ENCODE measurements around the gene KLHL13. TPM values are rescaled to one million over a fixed set of nuclear protein-coding genes. Genes with fewer than 3 reads are reported as not detected.

KLHL13 gene
- total and polyA plus RNA-seq, 10 of the 15 experiments (the other 5 are each of a cell fraction or from before 2014, with no cell fraction given), result 8.2 to 34.1 (median 13.8) TPM

DNA sequence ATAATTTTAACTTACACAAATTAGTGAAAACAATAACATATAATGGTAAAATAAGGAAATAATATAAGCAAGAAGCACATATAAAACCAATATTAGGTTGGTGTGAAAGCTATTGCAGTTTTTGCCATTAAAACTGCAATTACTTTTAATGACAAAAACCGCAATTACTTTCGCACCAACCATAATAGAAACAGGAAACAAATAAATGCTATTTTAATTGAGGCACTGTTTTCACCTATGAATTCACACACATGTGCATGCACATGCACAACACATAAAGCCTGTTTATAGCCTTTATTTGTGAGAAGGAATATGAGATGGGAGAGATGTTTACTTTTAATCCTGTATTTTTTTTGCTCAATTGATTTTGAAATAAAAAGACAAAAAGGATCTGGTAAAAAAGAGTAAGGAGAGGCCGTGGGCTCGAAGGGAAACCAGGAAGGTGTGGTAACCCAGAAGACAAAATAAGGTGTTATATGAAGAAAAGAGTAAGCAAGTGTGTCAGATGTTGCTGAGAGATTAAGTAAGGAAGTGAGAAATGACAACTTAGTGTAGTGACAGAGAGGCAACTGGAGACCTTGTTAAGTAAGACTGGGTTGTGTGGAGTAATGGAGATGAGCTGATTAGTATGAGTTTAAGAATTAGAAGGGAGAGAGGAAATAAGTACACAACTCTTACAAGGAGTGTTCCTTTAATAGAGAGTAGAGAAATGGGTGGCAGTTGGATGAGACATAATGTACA lies 69.0 kb downstream of the KLHL13 start:
- RAD21 ChIA-PET (ENCODE audit: unreplicated experiment), result interaction anchor here (1.6 kb wide), 1 partner anchor 16 kb away, joined by 5 read pairs; no protein-coding TSS in a partner anchor
- Histone ChIP-seq H3K79me2 (ENCODE audit: control insufficient read depth, insufficient read depth, low read length) (no peaks in the 10 kb centered on the region), H3K36me3 (ENCODE audit: control insufficient read depth in 2 of 2, insufficient read depth in 2 of 2, low read length in 1 of 2) (no peaks in the 10 kb centered on the region), H3K9ac (ENCODE audit: control insufficient read depth, insufficient read depth, low read length) (no peak overlapping the region), H3K4me2 (ENCODE audit: control insufficient read depth, insufficient read depth) (no peak overlapping the region), H2AFZ (ENCODE audit: control insufficient read depth, low read depth, low read length) (no peak overlapping the region), H3K4me1 (ENCODE audit: control insufficient read depth, insufficient read depth, low read length) (no peaks in the 10 kb centered on the region), H3K27ac (ENCODE audit: control insufficient read depth, insufficient read depth) (no peak overlapping the region), H4K20me1 (ENCODE audit: control insufficient read depth, insufficient read depth) (no peaks in the 10 kb centered on the region), H3K9me3 (replicated peaks; ENCODE audit: control insufficient read depth, insufficient read depth, low read length) (no peaks in the 10 kb centered on the region; the same call in 2 of the 3 replicates), H3K4me3 (no peak overlapping the region), H3K27me3 (replicated peaks in 1 of 2; ENCODE audit: control insufficient read depth in 2 of 2, insufficient read depth in 2 of 2, low read length in 1 of 2) (no peaks in the 10 kb centered on the region)
- in situ Hi-C loops (cut with MboI), result no loop called here
- no TSS peak for BruUV-seq (replicated peaks)
- 19% methylated on average over 4 of the region's 4 CpGs for WGBS (ENCODE audit: insufficient coverage, insufficient replicate concordance, low lambda C conversion rate, missing lambda C conversion rate)
- ATAC-seq (peak; percentile 88), FAIRE-seq (no peak), DNase-seq (ENCODE audit: low read depth, low spot score) (no peak)
- intact Hi-C loops (cut with micrococcal nuclease; ENCODE audit: unreplicated experiment), result no loop called here
- CTCF ChIA-PET, result no interaction called here
- SMC1A ChIA-PET (ENCODE audit: uncharacterized antibody, unreplicated experiment), result no interaction called here
- no peak for TF ChIP-seq FOXM1 (IDR thresholded peaks at IDR 0.05; ENCODE audit: low read depth, low read length)
- TF ChIP-seq, protein P1, sequence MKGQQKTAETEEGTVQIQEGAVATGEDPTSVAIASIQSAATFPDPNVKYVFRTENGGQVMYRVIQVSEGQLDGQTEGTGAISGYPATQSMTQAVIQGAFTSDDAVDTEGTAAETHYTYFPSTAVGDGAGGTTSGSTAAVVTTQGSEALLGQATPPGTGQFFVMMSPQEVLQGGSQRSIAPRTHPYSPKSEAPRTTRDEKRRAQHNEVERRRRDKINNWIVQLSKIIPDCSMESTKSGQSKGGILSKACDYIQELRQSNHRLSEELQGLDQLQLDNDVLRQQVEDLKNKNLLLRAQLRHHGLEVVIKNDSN (IDR thresholded peaks at IDR 0.05; ENCODE audit: borderline replicate concordance, extremely low read length, insufficient read depth, low read depth, low read length), result no peak
- TF ChIP-seq, protein P2, sequence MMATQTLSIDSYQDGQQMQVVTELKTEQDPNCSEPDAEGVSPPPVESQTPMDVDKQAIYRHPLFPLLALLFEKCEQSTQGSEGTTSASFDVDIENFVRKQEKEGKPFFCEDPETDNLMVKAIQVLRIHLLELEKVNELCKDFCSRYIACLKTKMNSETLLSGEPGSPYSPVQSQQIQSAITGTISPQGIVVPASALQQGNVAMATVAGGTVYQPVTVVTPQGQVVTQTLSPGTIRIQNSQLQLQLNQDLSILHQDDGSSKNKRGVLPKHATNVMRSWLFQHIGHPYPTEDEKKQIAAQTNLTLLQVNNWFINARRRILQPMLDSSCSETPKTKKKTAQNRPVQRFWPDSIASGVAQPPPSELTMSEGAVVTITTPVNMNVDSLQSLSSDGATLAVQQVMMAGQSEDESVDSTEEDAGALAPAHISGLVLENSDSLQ (IDR thresholded peaks at IDR 0.05), result no peak
- TF ChIP-seq SMARCA5 (IDR thresholded peaks at IDR 0.05), result no peak
- TF ChIP-seq SMC3 (IDR thresholded peaks at IDR 0.05; ENCODE audit: borderline replicate concordance, low read length), result no peak
- TF ChIP-seq ZNF207 (IDR thresholded peaks at IDR 0.05; ENCODE audit: borderline replicate concordance), result no peak
- no peak for TF ChIP-seq ESRRA (IDR thresholded peaks at IDR 0.05; ENCODE audit: low read length)
- peak; percentile 71; the same call in 1 of the 2 replicates for TF ChIP-seq MTA2 (IDR thresholded peaks at IDR 0.05; ENCODE audit: low read depth)
- peak; percentile 38; the same call in 1 of the 2 replicates for TF ChIP-seq SPI1 (IDR thresholded peaks at IDR 0.05; ENCODE audit: borderline replicate concordance, insufficient read depth, low read depth, low read length)
- TF ChIP-seq, protein P3, sequence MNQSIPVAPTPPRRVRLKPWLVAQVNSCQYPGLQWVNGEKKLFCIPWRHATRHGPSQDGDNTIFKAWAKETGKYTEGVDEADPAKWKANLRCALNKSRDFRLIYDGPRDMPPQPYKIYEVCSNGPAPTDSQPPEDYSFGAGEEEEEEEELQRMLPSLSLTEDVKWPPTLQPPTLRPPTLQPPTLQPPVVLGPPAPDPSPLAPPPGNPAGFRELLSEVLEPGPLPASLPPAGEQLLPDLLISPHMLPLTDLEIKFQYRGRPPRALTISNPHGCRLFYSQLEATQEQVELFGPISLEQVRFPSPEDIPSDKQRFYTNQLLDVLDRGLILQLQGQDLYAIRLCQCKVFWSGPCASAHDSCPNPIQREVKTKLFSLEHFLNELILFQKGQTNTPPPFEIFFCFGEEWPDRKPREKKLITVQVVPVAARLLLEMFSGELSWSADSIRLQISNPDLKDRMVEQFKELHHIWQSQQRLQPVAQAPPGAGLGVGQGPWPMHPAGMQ (IDR thresholded peaks at IDR 0.05; ENCODE audit: borderline replicate concordance), result no peak
- TF ChIP-seq WRNIP1 (IDR thresholded peaks at IDR 0.05; ENCODE audit: borderline replicate concordance, low read depth, low read length), result no peak
- TF ChIP-seq, protein P4, sequence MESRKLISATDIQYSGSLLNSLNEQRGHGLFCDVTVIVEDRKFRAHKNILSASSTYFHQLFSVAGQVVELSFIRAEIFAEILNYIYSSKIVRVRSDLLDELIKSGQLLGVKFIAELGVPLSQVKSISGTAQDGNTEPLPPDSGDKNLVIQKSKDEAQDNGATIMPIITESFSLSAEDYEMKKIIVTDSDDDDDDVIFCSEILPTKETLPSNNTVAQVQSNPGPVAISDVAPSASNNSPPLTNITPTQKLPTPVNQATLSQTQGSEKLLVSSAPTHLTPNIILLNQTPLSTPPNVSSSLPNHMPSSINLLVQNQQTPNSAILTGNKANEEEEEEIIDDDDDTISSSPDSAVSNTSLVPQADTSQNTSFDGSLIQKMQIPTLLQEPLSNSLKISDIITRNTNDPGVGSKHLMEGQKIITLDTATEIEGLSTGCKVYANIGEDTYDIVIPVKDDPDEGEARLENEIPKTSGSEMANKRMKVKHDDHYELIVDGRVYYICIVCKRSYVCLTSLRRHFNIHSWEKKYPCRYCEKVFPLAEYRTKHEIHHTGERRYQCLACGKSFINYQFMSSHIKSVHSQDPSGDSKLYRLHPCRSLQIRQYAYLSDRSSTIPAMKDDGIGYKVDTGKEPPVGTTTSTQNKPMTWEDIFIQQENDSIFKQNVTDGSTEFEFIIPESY (IDR thresholded peaks at IDR 0.05), result no peak
- TF ChIP-seq JUNB (IDR thresholded peaks at IDR 0.05), result no peak
- TF ChIP-seq NFYA (IDR thresholded peaks at IDR 0.05; ENCODE audit: borderline replicate concordance, low read depth, low read length), result no peak
- POLR2A ChIA-PET, result no interaction called here

Data from GM12878 (cell line).